GM11168 (cell line): ENCODE results near the gene GYPA.
"Not testable (repeated sequence)": the region's sequence is repeated elsewhere in the genome, so short reads cannot be mapped to it uniquely, and the experiment has no call there.

Experiments
- in situ Hi-C: fragments of 300-500 bp; cut with MboI; formaldehyde crosslinking; loops from one replicate; pipeline ENCODE4 v1.12.0; 2022; ENCODE audit warnings: low sequenced_read_pairs; ENCODE audit not compliant: unreplicated experiment

The GYPA gene

GRCh38 chr4:144140594-144141295, at the start of gene GYPA:
Gene GYPA (minus strand): TSS chr4:144140718. CDS start chr4:144140635, 83 bp downstream.
- in situ Hi-C loops: loop anchor here (5.0 to 10.0 kb wide), 2 partner anchors 116 to 233 kb away; partner anchors contain the start of gene GYPE

DNA sequence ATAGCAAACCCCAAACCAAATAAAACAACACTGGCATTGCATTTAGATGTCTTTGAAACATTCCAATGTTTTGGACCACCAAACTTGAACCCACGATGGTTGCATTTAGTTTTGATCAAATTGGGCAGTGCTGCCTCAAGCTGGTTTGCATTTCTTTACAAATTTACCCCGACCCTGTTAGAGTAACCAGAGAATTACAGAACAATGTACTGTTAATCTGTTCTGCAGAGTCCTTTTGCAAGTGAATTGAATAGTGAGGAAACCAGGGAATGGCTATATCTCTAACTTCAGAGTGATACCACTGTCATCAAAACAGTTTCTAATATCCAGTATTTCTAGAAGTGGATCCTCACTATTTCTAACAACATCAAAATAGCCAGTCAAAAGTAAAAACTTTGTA, 49.5 kb upstream of the GYPA start:
- in situ Hi-C loops: loop anchor here (25.0 kb wide), 1 partner anchor 597 kb away; no protein-coding TSS in a partner anchor

DNA sequence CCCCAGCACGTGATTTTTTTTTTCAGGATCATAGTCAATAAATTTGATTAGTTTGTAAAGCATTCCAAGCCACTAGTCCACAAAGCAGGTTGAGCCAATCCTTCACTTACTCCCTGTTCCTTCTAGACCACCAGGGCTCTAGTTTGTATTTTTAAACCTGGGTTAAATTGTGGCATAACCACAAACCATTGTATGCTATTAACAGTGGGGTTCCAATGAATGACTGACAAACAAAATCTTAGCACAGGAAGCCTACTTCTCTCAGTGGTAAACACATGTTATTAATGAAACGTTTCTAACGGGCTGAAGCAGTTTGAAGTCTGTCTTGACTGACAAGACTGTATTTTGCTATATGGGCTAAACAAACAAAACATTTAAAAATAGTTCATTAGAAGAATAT, 48.6 kb upstream of the GYPA start:
- in situ Hi-C loops: loop anchor here (25.0 kb wide), 1 partner anchor 598 kb away; no protein-coding TSS in a partner anchor

DNA sequence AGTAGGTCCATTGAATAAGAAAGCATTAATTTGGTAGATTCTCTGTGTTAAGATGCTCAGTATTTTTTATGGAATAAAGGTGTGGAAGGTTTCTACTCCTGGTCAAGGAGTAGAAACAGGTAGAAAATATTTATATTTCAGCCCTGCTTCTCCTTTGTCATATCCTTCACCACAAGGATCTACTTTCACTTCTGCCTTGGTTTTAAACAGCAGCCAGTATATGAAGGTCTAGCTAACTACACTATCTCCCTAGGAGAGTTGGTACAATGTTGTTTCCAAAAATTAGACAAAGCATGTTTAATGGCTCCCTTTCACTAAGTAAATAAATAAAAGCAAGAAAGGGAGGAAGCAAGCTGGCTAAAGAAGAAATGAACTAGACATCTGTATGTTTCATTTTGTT, 44.6 kb upstream of the GYPA start:
- in situ Hi-C loops: loop anchor here (25.0 kb wide), 1 partner anchor 602 kb away; no protein-coding TSS in a partner anchor

- in situ Hi-C loops: loop anchor here (25.0 kb wide), 1 partner anchor 604 kb away; no protein-coding TSS in a partner anchor
Observed at GRCh38 chr4:144183165-144183564, 42.6 kb upstream of the GYPA start.

DNA sequence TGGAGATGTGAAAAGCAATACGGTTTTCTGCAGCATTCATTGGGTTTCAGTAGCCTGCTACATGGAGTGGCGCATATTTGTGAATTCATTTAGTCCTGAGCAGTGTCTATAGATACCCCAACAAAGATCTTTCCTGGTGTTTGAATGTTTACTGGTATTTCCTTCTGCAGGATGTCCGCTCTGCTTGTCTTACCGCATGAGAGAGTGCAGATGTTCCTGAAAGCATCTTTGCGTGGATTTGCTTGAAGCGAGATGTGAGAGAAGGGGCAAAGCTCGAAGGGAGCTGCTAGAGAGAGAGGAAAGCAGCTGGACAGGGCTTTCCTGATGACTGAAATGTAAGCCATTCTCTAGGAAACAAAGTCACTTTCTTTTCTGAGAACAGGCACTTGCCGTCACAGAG, 40.9 kb upstream of the GYPA start:
- in situ Hi-C loops: loop anchor here (25.0 kb wide), 1 partner anchor 606 kb away; no protein-coding TSS in a partner anchor

DNA sequence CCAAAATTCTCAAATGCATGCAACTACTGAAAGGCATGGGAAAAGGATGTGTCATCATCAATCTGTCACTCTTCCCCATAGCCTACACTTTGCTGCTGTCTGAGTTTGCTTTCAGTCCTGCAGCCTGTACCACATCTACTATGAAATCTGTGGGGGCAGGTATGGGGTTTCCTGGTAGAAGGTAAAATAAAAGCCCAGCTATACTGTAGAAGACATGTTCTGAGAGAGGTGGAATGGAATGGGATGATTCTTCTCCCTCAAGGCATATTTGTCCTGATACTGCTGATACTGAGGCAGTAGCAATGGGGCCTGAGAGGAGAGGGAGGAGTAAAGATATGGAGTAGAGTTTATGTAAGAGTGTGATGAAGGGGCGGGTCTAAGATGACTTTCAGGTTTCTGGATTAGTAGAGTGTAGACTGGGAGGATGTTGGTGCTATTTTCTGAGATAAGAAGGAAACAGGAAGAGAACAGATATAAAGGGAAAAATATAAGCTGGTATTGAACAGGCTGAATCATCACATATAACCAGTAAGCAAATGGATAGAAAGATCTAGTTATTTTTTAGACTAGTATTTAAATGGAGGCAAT, 38.7 kb upstream of the GYPA start:
- in situ Hi-C loops: loop anchor here (10.0 to 25.0 kb wide), 2 partner anchors 608 to 886 kb away; no protein-coding TSS in a partner anchor

- in situ Hi-C loops: loop anchor here (10.0 to 25.0 kb wide), 2 partner anchors 609 to 886 kb away; no protein-coding TSS in a partner anchor
Observed at GRCh38 chr4:144178414-144178813, 37.9 kb upstream of the GYPA start.

DNA sequence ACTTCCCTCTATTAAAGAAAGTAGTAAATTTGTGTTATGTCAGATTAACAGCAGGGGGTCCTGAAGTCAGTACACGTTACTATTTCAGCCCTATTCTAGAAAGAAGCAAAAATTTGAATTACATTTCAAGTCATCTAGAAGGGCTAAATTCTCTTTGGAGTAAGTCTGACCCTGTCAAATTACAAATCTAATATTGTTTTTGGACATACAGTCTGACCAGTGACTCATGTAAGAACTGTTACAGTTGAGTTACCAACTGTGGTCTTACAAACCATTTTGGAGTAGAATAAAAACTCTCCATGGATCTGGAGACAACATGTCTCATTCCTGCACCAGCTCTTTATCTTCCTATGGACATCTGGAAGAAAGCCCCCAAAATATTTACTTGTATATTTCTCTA, 36.0 kb upstream of the GYPA start:
- in situ Hi-C loops: loop anchor here (10.0 to 25.0 kb wide), 2 partner anchors 611 to 888 kb away; no protein-coding TSS in a partner anchor

DNA sequence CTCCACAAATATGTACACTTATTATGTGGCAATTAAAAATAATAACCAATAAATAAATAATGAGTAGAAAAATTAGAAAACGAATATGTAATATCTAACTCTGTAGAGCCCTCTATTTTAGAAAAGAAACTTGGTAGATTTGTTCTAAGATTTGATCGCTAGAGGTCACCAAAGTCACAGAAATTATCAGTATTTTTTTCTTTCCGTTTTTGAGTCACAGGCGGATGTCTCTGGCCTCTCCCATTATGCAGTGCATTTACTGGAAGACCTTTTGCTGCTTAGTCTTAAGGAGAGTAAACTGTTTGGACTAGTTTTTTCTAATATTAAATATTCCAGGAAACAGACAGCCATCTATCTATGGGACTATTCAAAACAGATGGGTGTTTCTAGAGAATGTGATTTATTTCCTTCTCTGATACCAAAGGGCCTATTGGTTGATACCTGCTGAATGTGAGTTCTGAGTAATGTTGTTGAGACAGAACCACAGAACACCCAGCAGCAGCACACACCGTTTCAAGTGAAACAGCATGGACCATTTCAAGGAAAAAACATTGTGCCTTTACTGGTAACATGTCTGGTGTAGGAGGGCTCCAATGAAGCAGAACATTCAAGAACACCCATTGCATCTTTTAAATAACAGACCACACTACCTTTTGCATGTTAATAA, 34.0 kb upstream of the GYPA start:
- in situ Hi-C loops: loop anchor here (10.0 to 25.0 kb wide), 2 partner anchors 613 to 890 kb away; no protein-coding TSS in a partner anchor

- in situ Hi-C loops: loop anchor here (10.0 kb wide), 1 partner anchor 893 kb away; no protein-coding TSS in a partner anchor
Observed at GRCh38 chr4:144171697-144172096, 31.2 kb upstream of the GYPA start.

DNA sequence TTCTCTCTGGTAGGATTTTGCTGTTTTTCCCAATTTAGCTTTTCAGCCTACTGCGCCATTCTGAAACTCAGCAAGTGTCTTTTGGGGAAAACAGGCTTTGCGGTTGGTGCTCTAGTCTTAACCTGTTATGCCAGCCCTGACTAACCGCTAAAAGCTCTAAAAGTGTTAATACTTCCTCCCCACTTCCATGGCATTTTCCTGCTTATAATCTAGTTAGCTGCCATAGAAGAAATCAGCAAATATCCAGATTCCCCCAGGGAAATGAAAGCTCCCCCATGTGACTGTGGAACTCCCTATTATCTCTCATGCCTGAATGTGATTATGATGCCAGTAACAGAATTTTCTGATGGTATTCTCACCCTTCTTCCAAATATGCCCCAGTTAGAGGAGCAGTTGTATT, 28.7 kb upstream of the GYPA start:
- in situ Hi-C loops: no loop called here

DNA sequence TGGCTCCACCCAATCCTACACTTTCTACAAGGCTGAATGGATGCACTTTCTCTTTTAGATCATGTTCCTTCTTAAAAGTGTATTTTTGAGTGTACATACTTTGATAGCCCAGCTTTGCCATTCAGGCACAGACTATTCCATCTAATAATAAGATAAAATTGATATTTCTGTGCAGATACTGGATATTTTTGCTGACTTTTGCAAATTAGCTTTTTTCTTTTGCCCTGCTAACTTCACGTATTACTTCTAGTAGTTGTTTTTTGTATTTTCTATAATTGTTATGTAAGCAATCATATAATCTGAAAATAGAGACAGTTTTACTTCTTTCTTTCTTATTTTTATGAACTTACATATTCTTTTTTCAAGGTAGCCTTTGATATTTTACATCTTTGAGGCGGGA, 13.5 kb upstream of the GYPA start:
- in situ Hi-C loops: no loop called here

DNA sequence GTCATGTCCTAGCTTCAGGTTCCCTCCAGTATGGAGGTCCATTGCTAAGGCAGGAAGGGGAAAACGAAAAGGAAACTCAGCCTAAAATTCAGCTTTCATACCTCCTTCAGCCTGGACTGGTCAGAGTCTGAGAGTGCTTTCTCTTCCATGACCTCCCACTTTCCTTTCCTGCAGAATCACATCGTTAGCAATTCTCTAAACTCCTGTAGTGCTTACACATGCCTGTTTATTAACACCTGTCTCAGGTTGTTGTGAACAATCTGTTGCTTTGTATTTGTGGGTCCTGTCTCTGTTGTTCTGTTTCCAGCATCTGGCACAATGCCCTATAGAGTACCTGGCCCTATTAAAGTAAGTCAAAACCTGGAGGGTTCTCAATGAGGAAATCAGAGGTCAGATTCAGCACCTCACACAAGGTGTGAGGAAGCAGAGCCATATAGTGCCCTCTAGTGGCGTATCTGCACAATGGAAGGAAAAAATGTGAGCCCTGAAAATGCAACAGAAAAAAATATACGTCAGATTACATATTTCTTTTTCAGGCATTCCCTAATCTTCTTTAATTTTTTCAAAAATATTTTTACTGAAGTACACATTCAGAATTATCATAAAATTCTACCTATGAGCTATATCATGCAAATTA, 2.3 kb upstream of the GYPA start:
- in situ Hi-C loops: loop anchor here (5.0 to 10.0 kb wide), 2 partner anchors 118 to 236 kb away; partner anchors contain the start of gene GYPE

DNA sequence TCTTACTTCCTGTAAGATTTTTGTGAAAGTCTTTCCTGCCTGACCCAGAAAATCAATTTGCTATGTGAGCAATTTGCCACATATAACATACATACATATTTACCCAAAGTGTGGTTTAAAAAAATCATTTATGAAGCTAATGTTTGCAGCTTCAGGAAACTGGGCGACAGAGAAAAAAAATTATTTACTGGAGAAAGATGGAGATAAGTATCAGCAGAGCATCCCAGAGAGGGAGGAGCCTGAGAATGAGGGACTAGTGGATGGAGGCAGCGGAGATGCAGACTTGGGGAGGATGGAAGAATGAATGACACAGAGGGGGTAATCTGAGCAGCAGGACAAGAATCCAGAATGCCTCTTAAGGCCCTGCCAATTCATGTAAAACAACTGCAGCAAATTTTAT, 975 bp upstream of the GYPA start:
- in situ Hi-C loops: loop anchor here (5.0 to 10.0 kb wide), 2 partner anchors 117 to 234 kb away; partner anchors contain the start of gene GYPE

DNA sequence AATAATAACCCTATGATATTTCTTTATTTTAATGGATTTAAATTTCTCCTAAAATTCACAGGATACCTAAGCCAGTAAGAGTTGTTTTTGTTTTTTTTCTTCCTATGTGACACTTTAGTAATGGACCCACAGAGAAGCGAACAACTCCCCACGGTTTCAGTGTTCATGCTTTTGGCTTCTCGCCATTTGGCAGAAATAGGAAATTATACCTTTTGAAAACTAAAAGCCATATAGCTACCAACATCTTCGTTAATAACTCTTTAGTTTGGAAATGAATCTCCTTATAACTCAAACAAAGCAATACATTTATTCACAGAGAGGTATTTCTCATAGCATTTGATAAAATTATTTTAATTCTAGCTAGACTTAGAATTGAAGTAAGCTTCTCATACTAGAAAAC, 527 bp downstream of the GYPA start:
- in situ Hi-C loops: loop anchor here (5.0 to 10.0 kb wide), 2 partner anchors 115 to 233 kb away; partner anchors contain the start of gene GYPE

- in situ Hi-C loops: not testable (repeated sequence)
Observed at GRCh38 chr4:144139547-144139946, 971 bp downstream of the GYPA start.

DNA sequence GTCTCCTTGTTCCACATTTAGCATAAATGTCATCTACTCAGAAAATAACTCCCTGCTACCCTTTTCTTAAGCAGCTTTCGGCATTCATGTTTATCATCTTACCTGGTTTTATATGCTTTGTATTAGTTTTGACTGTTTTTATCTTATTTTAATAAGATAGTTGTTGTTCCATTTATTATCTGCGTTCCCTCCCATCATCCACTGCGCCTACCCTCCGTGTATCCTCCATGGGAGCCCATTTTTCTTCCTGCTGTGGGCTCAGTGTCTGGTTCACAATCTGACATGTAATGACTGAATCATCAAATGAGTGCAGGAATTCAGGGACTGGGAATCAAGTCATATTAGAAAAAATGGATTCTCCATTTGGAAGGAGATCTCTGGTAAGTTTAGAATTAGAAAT, 2.3 kb downstream of the GYPA start:
- in situ Hi-C loops: not testable (repeated sequence)

DNA sequence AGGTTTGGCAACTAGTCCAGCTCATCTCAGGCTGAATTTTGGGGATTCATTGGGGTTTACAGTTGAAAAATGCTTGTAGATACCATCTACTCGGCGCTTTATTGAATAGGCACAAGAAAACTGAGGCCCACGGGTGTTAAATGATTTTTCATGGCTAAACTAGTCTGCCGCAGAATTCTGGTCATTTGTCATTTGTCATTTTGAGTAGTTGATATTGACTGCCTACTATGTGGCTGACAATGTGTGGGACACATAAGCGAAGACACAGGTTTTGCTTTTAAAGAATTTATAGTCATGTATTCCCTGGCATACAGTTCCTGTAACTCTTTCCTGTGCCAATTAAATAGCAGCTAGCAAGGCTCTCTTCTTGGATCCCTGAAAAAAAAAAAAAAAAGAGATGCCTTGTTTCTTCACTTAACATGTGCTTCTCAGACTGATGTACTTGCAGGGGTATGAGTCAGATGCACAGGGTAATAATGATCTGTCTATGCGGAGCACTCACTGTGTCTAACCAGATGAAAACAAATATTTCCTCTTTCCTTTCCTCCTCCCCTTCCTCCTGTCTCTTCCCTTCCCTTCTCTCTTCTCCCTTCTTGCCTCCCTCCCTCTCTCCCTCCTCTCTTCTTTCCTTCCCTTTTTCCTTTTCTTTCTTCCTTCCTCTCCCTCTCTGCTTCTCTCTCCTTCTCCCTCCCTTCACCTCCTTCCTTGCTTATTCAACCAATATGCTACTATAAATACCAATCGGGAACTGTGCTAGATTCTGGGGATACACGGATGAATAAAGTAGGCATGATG, 3.2 kb downstream of the GYPA start:
- in situ Hi-C loops: not testable (repeated sequence)
